Osteocyte (in vitro differentiated cells): ENCODE results near the gene FZR1. TPM values are rescaled to one million over a fixed set of nuclear protein-coding genes. Genes with fewer than 3 reads are reported as not detected.
A peak's percentile ranks its signal among the peaks of the same experiment; 100 is the strongest.

Experiments used
- DNase-seq: peaks from one replicate; pipeline ENCODE4 v3.0.0; 2021; ENCODE audit warnings: mixed read lengths; ENCODE audit not compliant: unreplicated experiment; ENCODE audit errors: extremely low spot score
- H3K27ac Mint-ChIP-seq: one replicate; pipeline ENCODE4 v1.8.0; 2021; ENCODE audit warnings: mild to moderate bottlenecking, mixed read lengths; ENCODE audit not compliant: unreplicated experiment
- H3K27me3 Mint-ChIP-seq: one replicate; pipeline ENCODE4 v1.8.0; 2021; ENCODE audit warnings: mixed read lengths; ENCODE audit not compliant: unreplicated experiment
- H3K36me3 Mint-ChIP-seq: one replicate; pipeline ENCODE4 v1.8.0; 2021; ENCODE audit warnings: mixed read lengths; ENCODE audit not compliant: unreplicated experiment
- H3K4me1 Mint-ChIP-seq: one replicate; pipeline ENCODE4 v1.8.0; 2021; ENCODE audit warnings: mixed read lengths; ENCODE audit not compliant: unreplicated experiment
- H3K4me3 Mint-ChIP-seq: one replicate; pipeline ENCODE4 v1.8.0; 2021; ENCODE audit warnings: mild to moderate bottlenecking, moderate library complexity, mixed read lengths; ENCODE audit not compliant: unreplicated experiment
- H3K9me3 Mint-ChIP-seq: one replicate; pipeline ENCODE4 v1.8.0; 2021; ENCODE audit warnings: mixed read lengths; ENCODE audit not compliant: unreplicated experiment
- total RNA-seq: library from RNA; stranded (reverse); gene quantifications from 2 replicates; pipeline ENCODE4 v1.2.1, GENCODE V29; 2021
- TF ChIP-seq, protein P1 (sequence below): fragments of 200-600 bp; sonication (generic); IDR thresholded peaks from 2 replicates; pipeline ENCODE4 v1.5.0; 2021; ENCODE audit warnings: antibody characterized with exemption, mild to moderate bottlenecking, moderate library complexity

The FZR1 gene
- total RNA-seq, 1 donor from 2014 or later, result 45.3 TPM

DNA sequence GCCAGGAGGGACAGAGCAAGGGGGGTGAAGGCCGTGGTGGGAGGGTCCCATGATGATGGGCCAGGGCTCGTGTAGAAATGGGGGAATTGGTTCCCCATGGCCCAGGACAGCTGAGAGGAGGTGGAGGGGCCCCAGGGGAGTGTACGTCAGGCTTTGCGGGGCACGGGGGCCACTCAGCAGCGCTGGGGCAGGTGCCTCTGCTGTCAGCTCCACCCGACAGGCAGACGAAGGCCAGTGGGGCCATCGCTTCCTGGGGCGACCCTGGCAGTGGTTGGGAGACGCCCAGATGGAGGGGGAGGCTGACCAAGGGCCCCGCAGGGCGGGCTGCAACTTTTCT is 31.0 kb downstream of the FZR1 start:
- Mint-ChIP-seq H3K4me3 (no peak overlapping the region), H3K9me3 (no peaks in the 10 kb centered on the region), H3K36me3 (peaks cover 23% of the 10 kb centered on the region), H3K4me1 (peaks cover 9% of the 10 kb centered on the region), H3K27ac (no peak overlapping the region), H3K27me3 (no peaks in the 10 kb centered on the region)
- TF ChIP-seq, protein P1, sequence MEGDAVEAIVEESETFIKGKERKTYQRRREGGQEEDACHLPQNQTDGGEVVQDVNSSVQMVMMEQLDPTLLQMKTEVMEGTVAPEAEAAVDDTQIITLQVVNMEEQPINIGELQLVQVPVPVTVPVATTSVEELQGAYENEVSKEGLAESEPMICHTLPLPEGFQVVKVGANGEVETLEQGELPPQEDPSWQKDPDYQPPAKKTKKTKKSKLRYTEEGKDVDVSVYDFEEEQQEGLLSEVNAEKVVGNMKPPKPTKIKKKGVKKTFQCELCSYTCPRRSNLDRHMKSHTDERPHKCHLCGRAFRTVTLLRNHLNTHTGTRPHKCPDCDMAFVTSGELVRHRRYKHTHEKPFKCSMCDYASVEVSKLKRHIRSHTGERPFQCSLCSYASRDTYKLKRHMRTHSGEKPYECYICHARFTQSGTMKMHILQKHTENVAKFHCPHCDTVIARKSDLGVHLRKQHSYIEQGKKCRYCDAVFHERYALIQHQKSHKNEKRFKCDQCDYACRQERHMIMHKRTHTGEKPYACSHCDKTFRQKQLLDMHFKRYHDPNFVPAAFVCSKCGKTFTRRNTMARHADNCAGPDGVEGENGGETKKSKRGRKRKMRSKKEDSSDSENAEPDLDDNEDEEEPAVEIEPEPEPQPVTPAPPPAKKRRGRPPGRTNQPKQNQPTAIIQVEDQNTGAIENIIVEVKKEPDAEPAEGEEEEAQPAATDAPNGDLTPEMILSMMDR, result no peak
- DNase-seq, result no peak

DNA sequence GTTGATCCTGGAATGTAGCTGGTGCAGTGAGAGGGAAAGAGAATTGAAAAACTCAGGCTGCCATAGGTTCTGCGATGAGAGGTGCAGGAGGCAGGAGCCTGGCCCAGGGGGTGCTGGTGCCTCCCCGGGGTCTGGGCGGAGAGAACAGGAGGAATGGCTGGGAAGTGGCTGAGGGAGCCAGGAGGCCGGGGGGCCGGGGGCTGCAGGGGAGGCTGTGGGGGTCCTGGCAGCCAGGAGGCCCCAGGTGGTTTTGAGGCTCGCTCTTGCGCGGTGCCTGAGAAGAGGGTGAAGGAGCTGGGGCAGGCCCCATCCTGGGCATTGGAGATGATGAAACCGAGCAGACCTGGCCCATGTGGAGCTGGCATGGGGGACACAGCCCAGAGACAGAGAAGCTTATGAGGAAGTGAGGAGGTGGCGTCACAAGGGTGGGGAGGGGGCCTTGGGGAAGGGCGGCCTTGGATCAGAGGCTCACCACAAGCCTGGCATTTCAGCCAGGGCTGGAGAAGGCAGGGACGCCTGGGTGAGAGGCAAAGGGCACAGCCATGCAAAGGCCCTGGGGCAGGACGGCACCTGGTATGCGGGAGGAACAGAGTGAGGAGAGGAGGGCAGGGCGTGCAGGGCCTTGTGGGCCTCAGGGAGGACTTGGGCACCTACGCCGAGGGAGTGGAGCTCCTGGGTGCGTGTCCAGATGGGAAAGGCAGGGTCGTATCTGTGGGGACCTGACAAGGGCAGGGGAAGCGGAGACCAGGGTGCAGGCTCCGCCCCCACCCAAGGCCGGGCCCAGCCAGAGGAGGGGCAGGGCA is 31.5 kb downstream of the FZR1 start:
- Mint-ChIP-seq H3K4me3 (no peak overlapping the region), H3K4me1 (peaks cover 9% of the 10 kb centered on the region), H3K27me3 (no peaks in the 10 kb centered on the region), H3K9me3 (no peaks in the 10 kb centered on the region), H3K27ac (peak overlapping the region; percentile 23), H3K36me3 (peaks cover 20% of the 10 kb centered on the region)
- no peak for DNase-seq
- TF ChIP-seq, protein P1, result no peak

DNA sequence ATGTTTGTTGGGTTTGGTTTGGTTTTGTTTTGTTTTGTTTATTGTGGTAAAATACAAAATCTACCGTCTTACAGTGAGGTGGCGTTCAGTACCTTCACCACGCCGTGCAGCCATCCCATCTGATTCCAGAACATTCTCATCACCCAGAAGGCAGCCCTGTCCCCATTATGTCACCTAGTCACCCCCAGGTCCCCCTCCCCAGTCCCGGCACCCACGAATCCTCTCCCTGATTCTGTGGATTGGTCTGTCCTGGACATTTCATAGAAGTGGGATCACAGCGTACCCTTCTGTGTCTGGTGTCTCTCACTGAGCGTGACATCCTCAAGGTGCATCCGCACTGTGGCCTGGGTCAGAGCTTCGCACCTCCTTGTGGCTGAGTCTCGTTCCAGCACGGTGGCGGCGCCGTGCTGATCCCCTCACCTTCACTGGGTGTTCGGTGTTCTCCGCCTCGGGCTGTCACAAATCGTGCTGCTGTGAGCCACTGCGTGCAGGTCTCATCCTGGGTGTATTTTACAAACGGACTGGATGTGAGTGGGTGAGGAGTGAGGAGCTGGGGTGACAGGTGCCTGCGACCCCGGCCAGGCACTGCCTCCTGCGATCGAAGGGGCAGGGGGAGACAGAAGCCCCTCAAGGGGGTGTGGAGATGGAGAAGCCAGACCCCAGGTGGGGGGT is 32.3 kb downstream of the FZR1 start:
- no peak overlapping the region for H3K4me3 Mint-ChIP-seq
- peaks cover 19% of the 10 kb centered on the region for H3K36me3 Mint-ChIP-seq
- peaks cover 9% of the 10 kb centered on the region for H3K4me1 Mint-ChIP-seq
- peak overlapping the region; percentile 23 for H3K27ac Mint-ChIP-seq
- H3K27me3 Mint-ChIP-seq, result no peaks in the 10 kb centered on the region
- H3K9me3 Mint-ChIP-seq, result no peaks in the 10 kb centered on the region
- TF ChIP-seq, protein P1, result no peak
- DNase-seq, result peak; percentile 82

DNA sequence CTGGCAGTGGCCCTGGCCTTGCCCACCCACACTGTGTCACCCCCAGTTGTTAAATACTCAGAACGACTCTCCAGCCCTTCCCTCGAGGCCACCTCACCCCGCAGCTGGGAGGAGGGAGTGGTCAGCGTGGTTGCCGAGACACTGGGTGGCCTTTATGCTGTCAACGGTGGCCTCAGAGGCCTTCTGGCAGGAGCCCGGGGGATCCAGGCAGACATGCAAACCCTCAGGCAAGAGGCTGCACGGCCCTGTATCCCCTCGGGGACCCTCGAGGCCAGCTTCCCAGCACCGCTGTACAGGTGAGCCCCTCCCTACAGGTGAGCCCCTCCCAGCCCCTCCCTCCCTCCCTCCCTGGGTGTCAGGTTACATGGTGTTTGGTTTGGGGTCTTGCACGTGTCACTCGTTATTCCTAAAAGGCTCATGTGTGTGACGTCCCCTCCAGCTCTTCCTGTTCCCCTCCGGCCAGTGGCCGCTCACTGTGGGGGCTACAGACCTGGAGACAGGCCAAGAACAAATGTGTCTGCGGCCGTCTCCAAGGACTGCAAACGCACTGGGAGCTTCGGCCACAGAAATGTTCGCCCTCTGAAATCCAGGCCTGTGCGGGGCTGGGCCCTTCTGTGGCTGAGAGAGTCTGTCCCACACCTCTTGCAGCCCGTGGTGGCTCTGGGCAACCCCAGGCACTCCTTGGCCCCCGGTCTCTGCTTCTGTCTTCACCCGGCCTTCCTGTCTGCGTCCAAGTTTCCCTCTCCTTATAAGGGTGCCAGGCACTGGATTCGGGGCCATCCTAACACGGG is 33.0 kb downstream of the FZR1 start, which contains the start of gene TEKTIP1:
TEKTIP1 (plus strand) TSS at position 210 of the 791 bp plus-strand sequence; CDS start at position 214, 4 bp downstream.
- H3K27me3 Mint-ChIP-seq, result no peaks in the 10 kb centered on the region
- no peak within 1 kb of the TSS for H3K4me3 Mint-ChIP-seq
- TF ChIP-seq, protein P1, result no peak
- peak within 1 kb of the TSS; percentile 23 for H3K27ac Mint-ChIP-seq
- H3K4me1 Mint-ChIP-seq, result peaks cover 9% of the 10 kb centered on the region
- peaks cover 15% of the 10 kb centered on the region for H3K36me3 Mint-ChIP-seq
- no peaks in the 10 kb centered on the region for H3K9me3 Mint-ChIP-seq
- peak; percentile 85 for DNase-seq

DNA sequence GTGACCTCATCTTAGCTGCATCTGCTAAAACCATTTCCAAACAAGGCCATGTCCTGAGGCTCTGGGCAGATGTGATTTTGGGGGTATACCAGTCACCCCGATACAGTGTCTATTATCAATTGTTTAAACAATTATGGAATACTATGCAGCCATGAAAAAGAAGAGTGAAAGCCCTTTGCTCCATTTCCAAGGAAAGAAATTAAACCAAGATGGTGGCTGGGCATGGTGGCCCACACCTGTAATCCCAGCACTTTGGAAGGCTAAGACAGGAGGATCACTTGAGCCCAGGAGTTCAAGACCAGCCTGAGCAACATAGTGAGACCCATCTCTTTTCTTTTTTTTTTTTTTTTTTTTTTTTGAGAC is 33.6 kb downstream of the FZR1 start:
- no peak for DNase-seq
- H3K4me1 Mint-ChIP-seq, result peaks cover 9% of the 10 kb centered on the region
- no peaks in the 10 kb centered on the region for H3K9me3 Mint-ChIP-seq
- TF ChIP-seq, protein P1, result no peak
- H3K27ac Mint-ChIP-seq, result no peak overlapping the region
- H3K27me3 Mint-ChIP-seq, result no peaks in the 10 kb centered on the region
- H3K4me3 Mint-ChIP-seq, result no peak overlapping the region
- H3K36me3 Mint-ChIP-seq, result peaks cover 12% of the 10 kb centered on the region
